HG02938 (cell line): Measurements from ENCODE around the gene MOB3A.

ENCODE experiments used
- ATAC-seq: cut with Tn5 transposase; IDR thresholded peaks from one replicate; pipeline ENCODE4 v1.9.1; 2021; ENCODE audit warnings: mild to moderate bottlenecking, moderate library complexity; ENCODE audit not compliant: unreplicated experiment

MOB3A gene

DNA sequence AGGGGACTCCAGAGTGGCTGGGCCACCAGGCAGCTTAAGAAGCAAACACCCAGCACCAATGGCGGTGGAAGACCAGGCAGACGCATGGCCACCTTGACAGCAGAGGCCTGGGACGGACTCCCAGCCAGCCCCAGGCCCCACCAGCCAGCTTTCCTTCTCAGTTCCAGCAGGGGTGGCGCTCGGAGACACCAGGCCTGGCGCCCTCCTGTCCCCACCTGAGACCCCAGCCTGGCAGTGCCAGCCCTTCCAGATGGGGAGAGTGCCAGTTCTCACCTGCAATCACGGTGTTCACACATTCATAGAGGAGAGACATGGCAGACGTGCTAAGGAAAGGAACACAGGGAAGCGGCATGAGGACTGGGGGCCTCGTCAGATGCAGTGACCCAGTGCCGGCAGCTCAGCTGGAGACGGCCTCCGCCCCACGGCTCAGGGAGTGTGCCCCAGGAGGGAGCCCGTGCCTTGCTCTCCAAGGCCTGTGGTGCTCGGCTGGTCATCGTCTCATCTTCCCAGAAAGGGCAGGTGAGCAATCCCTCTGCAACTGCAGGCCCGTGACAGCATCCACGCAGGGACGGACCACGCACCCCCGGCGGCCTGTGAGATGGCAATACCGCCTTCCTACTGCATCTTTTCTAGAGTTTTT lies 30.9 kb upstream of the MOB3A start:
- ATAC-seq = no peak

GRCh38 chr19:2123682-2124387 lies 27.7 kb upstream of the MOB3A start:
- no peak for ATAC-seq

DNA sequence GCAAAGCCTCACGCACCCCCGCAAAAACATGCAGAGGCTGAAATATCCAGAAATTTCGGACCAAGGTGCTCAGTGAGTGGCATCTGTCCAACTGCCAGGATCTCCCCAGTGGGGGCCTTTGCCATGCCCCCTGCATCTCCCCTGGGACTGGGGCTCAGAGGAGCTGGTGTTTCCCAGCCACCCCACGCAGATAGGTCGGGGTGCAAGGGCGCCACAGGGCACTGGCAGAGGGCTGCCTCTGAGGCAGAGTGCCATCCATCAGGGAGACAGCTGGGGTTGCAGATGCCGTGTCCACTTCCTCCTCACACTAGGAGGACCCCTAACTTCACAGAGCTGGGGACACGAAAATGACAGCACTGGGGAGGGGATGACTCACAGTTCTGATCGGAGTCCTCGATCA lies 26.9 kb upstream of the MOB3A start:
- no peak for ATAC-seq

DNA sequence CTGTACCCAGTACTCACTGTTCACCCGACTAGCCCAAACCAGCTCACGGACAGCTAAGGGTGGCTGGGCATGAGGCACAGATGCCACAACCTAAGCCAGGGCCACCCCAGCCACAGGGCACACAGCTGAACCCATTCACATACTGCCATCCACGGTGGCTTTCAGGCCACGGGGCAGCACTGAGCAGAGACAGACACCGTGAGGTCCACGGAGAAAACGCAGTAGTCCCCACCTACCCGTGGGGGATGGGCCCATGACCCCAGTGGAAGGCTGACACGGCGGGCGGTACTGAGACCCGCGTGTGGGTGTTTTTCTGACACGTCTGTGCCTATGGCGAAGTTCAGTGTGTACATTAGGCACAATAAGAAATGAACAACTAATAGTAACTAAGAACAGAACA lies 26.1 kb upstream of the MOB3A start:
- ATAC-seq = no peak

DNA sequence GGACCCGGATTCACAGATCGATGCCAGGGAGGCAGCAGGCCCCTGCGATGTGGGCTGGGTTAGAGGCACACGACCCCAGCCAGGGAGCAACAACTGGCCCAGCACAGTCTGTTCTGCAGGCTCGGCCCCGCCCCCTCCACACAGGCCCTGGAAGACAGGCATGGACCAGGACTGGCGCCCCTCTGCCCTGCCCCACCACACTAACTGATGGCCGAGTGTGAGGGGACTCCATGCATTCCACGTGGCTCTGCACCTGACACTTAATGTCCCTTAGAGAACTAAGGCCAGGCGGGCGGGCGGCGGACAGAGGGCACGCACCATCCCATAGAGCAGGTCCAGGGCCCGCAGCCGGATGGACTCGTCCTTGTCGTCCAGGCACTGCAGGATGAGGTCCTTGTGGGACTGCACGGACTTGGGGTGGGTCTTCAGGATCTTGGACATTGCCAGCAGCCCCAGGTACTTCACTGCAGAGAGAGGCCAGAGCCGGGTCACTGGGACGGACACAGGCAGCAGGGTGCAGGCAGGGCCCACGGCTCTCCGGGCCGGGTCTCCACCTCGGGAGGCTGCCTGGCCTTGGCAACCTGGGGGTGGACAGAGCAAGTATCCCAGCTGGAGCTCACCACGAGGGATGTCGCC lies 25.4 kb upstream of the MOB3A start:
- ATAC-seq = no peak

GRCh38 chr19:2120821-2121220 lies 24.7 kb upstream of the MOB3A start:
- ATAC-seq = no peak

DNA sequence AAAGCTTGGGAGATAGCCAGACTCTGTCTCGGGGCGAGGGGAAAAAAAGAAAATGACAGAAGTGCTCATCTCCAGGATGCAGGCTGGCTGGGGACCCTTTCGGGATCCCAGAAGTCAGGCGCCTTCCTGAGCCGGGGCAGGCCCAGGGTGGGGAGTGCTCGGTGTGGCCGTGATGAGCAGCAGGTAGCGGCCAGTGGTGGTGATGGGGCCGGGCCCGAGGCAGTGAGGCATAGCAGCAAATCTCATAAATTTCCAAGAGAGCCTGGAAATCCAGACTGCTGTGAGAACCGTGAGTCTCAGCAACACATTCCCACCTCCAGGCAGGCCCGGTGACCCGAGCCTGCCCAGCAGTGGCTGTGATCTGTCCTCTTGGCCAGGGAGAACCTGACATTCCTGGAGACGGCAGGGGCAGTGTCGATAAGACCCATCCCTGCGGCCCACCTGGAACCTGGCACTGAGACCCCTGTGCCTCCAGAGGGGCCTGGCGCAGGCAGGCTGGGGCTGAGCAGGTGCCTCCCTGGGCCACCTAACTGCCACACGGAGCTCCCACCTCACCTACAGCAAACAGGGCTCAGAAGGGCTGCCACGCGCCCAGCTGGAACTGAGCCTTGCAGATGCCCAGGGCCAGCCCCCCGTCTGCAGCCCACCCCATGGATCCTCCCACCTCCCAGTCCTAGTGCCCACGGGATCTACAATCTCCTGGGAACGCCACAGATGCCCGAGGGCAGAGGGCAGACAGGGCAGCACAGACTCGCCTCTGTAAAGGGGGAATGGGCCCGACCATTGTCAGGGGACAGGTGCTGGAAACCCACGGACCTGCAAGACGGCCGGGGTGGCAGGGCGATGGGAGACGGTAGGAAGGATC lies 24.0 kb upstream of the MOB3A start:
- no peak for ATAC-seq

GRCh38 chr19:2118438-2118837 lies 22.3 kb upstream of the MOB3A start:
- no peak for ATAC-seq

GRCh38 chr19:2117215-2117960 lies 21.3 kb upstream of the MOB3A start:
- no peak for ATAC-seq

DNA sequence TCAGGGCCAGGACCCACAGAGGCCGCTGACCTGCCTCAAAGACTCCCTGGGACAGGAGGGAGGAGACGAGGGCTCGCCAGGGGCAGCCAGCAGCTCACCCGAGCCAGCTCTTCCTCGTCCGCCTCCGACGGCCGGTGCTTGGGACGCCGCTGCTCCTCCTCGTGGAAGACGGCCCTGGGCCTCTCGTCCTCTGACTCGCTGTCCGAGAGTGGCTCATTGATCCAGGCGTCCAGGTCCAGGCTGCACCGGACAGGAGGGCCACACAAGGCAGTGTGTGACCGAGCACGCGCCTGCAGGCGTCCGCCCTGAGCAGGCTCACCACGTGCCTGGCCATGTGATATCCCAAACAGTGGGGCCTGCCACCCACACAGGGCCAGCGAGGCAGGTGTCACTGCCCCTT lies 20.4 kb upstream of the MOB3A start:
- ATAC-seq = no peak

GRCh38 chr19:2115911-2116426 lies 19.8 kb upstream of the MOB3A start:
- ATAC-seq = no peak

DNA sequence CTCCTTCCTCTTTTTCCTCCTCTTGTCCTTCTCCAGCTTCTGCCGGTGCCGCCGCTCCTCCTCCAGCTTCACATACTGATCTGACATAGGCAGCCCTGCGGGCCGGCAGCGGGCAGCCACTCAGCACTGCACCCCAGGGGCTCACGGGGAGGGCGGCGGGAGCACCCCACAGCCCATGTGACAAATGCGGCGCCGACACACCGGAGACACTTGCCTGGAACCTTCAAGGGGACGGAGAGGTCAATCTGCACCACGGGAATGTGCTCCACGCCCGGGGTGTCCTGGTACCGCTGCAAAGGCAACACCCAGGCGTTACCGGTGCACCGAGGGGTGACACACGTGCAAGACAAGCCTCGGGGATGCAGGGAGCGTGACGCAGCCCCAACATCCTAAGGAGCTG lies 19.2 kb upstream of the MOB3A start:
- no peak for ATAC-seq

- ATAC-seq = no peak
These were observed 18.7 kb upstream of the MOB3A start for GRCh38 chr19:2114821-2115220.

GRCh38 chr19:2114218-2114617 lies 18.1 kb upstream of the MOB3A start:
- no peak for ATAC-seq

DNA sequence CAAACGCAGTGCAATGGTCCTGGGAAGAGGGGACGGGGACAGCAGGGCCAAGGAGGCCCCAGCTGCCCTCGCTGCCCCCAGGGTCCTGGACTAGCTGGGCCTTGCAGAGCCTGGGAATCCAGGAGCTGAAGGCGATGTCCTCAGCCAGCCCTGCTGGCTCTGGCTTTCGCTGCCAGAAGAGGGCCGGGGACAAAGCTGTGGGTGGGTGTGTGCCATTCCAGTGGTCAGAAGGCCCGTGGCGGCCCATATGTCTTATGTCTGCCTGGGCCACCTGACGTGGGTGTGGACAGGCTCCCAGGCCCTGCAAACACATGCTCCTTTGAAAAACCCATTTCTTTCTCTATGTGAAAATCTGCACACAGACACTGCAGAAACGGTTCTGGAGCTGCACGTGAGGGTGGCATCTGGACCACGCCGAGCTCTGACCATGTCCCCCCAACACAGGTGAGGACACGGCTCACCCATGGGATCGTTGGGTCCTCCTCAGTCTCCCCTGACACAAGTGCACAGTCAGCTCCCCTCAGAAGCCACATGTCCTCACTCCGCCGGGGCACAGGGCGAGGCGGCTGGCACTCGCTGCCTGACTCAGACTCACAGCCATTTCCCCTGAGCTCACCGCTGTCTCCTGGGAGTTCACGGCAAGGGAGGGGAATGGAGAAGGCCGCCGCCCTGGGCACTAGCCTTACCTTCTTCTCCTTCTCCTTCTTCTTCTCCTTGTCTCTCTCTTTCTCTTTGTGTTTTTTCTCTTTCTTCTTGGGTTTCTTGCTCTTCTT lies 17.5 kb upstream of the MOB3A start:
- no peak for ATAC-seq

DNA sequence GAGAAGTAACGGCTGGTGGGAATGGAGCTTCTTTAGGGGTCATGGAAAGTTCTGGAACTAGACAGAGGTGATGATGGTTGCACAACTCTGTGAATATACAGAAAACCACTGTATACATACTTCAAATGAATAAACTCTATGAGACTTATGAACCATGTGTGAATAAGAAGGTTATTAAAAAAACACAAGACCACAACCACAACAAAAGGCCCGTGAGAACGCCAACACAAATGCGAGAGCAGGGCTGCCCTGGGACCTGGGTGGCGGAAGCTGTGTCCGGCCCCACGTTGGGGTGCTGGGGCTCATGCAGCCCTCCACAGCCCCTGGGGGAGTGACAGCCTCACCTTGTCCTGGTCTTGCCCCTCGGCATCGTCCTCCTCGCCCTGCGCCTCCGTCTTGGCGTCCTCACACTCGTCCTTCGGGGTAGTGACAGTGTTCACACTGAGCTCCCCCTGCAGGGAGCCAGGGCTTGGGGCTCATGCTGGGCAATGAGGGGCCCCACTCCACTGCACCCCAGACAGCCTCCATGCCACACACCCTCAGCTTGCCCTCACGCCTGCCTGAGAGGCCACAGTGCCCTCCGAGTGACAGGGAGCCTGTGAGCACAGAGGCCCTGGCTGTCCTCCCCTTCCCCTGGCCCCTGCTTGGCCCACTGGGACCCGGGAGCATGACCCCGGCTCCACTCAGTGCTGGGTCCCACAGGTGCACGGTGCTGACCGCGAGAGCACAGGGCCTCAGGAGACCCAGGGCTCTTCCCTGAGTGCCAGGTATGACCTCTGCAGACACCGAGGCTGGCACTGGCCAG lies 16.6 kb upstream of the MOB3A start:
- no peak for ATAC-seq

GRCh38 chr19:2111886-2112285 lies 15.8 kb upstream of the MOB3A start:
- no peak for ATAC-seq

GRCh38 chr19:2111425-2111824 lies 15.3 kb upstream of the MOB3A start:
- ATAC-seq = no peak

- no peak for ATAC-seq
These were observed 14.7 kb upstream of the MOB3A start for GRCh38 chr19:2110822-2111221.
